HG03060 (cell line): Measurements from ENCODE around the gene TTLL11.
"Not testable (repeated sequence)": the region's sequence is repeated elsewhere in the genome, so short reads cannot be mapped to it uniquely, and the experiment has no call there.

Experiments
- ATAC-seq: cut with Tn5 transposase; IDR thresholded peaks from one replicate; pipeline ENCODE4 v1.9.1; 2021; ENCODE audit warnings: low read depth, moderate number of reproducible peaks; ENCODE audit not compliant: unreplicated experiment

Gene TTLL11

DNA sequence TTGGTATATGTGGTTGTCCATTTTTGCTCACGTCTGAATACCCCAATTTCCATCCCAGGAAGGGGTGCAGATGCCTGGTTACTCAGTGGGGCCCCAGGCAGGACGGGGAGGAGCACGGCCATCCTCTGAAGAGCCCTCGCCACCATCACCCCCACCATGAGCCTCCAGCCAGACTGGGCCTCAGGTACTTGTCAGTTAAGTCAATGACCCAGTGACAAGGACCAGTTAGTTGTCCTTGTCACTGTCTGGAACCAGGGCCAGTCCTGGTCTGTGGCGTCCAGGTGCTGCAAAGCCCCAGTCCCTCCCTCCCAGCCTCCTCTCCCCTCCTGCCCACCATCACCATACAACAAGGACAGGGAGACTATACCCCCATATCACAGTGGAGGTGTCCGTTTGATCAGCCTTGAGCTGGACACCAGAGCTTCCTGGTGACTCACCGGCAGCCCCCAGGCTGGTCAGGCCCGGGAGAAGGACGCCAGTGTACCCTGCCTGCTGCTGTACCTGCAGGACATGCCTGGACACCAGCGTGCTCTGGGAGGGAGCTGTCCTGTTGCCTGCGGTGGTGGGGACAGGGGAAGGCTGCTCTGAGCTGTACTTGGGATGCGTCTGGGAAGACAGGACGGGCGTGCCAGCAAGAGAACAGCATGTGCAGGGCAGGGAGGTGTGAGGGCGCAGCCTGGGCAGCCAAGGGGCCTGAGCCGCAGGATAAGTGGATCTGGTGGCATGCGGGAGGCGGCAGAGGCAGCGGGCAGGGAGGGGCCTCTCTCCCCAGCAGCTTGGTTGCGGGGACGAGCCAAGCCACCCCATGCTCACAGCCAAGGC lies 32.6 kb upstream of the TTLL11 start:
- no peak for ATAC-seq

DNA sequence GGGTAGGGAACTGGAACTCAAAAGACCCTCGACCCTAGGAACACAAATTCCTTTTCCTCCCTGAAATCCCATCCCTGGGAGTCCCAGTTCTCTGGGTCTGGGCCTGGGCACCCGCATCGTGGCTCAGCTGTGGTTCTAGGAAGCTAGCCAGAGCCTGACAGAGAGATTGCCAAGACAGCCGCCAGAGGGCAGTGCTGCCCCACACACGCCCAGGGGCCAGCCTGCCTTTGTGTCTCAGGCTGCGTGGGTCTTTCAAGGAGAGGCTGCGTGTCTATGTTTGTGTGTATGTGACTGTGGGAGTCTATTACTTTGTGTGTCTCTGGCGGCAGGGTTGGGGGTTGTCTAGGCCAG lies 32.0 kb upstream of the TTLL11 start:
- ATAC-seq, result no peak

DNA sequence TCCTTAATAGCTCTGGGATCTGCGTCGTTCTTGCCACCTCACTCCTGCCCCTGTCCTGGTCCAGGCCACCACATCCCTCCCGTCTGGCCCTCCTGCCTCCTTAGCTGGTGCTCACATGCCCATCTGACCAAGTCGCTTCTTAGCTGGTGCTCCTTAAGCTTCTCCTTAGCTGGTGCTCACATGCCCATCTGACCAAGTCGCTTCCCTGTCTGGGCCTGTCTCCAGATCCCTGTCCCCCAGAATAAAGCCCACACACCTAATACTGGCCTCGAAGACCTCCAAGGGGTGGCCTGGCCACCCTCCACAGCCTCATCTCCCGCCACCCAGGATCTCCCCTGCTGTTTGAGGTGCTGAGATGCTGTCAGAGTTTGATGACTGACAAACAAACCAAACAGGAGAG lies 31.4 kb upstream of the TTLL11 start:
- no peak for ATAC-seq

DNA sequence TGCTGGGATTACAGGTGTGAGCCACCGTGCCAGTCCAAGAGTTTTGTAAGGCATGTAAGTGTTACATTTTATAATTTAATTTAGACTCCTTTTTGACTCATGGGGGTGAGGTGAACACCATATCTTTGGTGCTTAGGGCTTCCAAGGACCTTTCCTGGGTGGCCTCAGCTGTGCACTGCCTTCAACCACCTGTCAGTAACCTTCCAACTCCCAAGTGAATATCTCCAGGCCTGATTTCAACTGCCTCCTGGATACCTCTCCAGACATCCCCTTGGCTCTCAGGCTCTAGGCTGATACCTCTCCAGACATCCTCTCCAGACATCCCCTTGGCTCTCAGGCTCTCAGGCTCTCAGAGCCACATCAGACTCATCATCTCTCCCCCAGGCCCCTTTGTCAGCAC lies 30.9 kb upstream of the TTLL11 start:
- no peak for ATAC-seq

DNA sequence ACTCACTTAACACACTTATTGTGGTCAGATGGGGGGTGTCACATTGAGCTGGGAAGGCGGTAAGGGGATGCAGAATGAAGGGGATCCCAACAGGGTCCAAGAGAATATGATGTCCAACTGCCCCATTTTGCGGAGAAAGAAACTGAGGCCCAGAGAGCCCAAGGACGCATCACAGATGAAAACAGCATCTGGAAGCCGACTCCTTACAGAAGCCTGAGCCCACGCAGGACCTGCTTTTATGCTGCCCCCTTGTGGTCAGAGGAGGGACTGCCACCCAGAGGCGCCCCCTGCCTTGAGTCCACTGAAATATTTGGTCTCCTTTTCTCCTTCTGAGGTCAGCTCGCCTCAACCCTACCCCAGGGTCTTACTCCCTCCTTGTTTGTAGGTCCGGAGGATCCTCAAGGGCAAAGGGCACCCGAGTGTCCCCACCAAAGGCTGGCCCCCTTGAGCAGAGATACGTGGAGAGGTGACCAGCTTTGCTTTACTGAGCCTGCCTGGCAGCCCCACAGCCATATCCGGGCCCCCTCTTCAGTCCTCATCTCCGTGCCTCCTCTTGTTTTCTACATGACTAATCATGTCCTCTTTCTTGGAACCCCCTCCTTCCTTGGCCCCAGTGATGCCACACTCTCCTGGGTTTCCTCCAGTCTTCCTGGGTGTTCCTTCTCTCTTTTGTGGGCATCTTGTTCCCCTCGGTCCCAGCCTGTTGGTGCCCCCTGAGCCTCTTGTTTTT lies 30.0 kb upstream of the TTLL11 start:
- no peak for ATAC-seq

DNA sequence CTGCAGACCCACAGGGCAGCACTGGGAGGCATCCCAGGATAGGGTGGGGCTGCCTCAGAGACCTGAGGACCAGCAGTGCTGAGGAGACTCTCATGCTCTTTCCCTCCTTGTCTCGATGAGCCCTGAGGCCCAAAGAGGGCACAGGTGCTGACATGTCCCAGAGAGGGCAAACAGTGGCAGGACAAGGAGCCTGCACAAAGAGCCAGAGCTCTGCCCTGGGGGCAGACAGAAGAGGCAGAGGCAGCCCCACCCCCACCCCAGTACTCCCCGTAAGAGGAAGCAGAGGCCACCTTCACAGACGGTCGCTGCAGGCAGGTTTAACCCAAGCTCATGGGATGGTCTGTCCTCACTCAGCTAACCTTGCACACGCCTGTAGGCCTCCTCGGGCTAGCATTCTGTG lies 29.4 kb upstream of the TTLL11 start:
- no peak for ATAC-seq

DNA sequence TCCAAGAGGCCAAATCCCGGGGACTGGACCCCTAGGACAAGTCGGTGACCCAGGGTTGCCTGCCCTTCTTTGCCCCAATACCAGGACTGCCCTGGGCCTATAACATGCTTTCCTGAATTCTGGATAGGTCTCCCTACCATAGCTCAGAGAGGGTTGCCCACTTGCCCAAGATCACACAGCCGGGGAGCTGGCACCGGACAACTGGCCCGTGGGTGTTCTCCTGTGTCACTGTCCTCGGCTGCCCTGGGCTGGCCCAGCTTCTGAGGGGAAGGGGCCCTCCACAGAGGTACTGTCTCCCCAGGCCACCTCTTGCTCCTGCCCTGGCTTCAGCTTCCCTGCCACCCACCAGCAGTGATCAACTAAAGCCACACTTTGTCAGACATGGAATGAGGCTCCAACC lies 28.8 kb upstream of the TTLL11 start:
- ATAC-seq, result no peak

DNA sequence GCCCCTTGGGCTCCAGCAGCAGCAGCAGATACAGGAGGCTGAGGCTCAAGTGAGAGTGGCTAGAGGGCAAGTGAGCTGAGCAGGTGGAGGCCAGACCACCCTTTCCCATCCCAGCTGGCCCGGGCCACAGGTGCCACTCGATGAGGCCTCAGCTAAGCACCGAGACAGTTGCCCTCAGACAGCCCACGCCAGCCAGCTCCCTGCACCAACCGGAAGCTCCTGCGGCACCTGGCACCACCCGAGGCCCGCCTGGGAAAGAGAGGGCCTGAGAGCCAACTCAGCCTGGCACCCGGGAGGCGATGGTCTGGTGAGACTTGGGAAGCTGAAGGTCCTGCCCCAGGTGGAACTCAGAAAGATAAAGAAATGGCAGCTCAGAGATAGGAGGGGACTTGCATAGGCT lies 28.3 kb upstream of the TTLL11 start:
- ATAC-seq, result no peak

DNA sequence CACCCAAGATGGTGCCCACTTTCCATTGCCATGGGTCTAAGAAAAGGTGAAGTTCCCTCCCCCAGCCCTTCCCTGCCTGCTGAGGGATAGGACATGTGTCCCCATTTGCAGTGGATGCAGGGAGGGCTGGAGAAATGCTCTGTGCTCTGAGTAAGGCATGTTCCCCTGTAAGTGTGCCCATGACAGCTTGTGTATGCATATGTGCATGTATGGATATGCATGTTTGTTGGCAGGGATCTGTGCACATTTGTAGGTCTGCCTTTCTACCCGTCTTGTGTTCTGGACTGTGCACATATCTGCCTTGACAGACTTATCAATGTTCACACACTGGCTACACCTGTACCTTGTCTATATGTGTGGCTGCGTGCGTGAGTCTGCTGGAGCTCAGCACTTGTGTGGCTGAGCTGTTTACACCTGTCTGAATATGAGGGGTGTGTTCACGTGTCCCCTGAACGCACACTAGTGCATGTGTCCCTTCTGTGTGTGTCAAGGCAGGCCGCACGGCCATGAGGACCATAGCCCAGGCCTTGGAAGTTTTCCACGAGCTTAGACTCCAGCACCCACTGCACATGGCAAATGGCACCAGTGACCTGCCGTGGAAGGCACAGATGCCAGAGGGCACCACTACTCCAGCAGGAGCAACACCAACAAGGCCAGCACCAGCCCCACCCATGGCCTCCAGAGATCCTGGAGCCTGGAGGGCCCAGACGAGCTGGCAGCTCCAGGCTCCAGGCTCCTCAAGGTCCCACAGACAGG lies 27.4 kb upstream of the TTLL11 start:
- ATAC-seq, result no peak

DNA sequence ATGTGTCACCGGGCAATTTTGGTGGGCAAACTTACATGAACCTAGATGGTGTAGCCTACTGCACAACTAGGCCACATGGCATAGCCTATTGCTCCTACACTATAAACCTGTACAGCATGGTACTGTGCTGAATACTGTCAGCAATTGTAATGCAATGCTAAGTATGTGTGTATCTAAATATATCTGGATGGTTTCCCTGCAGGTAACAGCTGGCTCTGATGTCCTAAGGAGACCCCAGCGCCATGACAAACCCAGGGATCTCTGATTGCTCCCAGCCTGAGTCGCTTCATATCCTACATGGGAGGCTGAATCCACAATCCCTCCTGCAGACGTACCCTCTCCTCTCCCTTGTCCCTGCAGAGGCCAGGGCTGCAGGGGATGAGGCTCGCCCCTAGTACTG lies 26.6 kb upstream of the TTLL11 start:
- ATAC-seq, result no peak

DNA sequence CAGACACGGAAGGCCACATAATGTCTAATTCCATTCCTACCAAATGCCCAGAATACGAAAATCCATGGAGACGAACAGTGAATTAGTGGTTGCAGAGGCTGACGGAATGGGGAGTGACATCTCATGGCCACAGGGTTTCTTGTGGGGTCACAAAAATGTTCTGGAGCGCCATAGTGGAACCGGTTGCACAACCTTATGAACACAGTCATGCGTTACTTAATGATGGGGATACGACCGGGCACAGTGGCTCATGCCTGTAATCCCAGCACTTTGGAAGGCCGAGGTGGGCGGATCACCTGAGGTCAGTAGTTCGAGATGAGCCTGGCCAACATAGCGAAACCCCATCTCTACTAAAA lies 26.0 kb upstream of the TTLL11 start:
- ATAC-seq, result no peak

DNA sequence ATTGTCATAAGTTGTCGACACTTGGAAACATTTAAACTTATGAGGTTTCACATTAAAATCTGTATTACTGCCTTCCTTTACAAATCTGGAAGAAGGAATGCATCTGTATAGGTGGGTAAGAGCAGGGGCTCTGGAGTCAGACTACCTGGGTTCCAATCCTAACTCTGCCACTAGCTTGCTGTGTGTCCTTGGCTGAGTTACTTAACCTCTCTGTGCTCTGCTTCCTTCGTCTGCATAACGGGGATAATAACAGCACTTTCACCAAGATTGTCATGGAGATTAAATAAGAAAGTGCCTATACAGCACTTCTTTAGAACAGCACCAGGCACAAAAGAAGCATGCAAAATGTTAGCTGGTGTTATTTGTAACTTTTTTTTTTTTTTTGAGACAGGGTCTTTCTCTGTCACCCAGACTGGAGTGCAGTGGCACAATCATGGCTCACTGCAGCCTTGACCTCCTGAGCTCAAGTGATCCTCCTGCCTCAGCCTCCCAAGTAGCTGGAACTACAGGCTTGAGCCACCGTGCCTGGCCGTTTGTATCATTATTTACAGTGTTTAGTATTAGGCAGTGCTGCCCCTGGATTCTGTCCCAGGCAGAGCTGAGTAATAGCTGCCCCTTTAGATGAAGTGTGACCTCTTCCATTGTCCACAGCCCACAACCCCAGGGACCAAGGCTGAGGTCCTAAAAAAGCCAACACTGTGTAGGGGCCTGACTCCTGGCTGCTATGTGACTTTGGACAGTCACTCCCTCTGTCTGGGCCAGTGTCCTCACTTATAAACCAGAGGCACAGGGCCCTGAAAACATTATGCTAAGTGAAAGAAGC lies 25.4 kb upstream of the TTLL11 start:
- no peak for ATAC-seq

DNA sequence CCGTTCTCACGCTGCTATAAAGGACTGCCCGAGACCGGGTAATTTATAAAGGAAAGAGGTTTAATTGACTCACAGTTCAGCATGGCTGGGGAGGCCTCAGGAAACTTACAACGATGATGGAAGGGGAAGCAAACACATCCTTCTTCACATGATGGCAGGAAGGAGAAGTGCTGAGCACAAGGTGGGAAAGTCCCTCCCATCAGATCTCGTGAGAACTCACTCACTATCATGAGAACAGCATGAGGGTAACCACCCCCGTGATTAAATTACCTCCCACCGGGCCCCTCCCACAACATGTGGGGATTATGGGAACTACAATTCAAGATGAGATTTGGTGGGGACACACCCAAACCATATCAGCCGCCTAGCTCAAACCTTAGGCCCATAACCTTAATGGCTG lies 24.1 kb upstream of the TTLL11 start:
- ATAC-seq, result not testable (repeated sequence)

DNA sequence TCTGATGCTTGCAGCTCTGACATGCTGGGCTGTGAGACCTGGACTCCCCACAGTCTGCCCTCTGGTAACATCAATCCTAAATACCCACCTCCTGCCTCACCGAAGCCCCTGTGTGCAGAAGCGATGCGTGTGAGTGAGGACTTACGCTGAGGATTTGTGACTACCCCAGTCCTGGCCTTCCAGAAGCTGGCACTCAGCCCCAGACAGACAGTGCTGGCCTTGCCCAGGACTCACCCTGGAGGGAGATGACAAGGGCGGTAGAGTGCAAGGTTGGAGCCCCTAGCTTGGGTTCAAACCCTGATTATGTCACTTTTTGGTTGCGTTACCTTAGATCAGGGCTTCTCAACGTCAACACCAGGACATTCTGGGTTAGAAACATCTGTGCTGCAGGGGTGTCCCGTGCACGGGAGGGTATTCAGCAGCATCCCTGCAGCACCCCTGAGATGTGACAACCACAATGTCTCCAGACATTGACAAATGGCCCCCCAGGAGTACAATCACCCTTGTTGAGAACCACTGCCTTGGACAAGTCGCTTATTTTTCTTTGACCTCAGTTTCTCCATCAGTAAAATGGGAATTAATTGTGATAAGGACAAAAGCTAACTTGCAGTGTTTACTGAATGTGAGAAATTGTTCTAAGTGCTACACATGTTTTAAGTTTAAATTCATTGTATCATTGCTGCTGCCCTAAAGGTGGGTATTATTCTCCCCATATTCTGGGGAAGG lies 23.5 kb upstream of the TTLL11 start:
- ATAC-seq, result no peak

DNA sequence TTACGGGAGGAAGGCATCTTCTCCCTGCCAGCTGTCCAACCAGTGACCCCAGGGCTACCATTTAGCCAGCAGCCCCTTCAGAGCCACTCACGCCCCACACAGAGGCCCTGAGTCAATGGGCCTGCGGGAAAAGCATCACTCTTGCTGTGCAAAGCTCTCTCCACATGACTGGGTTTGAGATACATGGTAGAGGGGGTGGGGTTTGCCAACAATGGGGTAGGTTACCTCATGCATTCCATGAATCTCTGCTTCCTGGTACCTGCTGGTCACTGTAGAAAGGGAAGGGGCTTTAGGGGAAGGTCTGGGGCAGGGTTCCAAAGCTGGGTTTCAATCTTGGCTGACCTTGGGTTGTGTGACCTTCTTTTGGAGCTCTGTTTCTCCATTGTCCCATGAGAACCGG lies 22.9 kb upstream of the TTLL11 start:
- ATAC-seq, result no peak

DNA sequence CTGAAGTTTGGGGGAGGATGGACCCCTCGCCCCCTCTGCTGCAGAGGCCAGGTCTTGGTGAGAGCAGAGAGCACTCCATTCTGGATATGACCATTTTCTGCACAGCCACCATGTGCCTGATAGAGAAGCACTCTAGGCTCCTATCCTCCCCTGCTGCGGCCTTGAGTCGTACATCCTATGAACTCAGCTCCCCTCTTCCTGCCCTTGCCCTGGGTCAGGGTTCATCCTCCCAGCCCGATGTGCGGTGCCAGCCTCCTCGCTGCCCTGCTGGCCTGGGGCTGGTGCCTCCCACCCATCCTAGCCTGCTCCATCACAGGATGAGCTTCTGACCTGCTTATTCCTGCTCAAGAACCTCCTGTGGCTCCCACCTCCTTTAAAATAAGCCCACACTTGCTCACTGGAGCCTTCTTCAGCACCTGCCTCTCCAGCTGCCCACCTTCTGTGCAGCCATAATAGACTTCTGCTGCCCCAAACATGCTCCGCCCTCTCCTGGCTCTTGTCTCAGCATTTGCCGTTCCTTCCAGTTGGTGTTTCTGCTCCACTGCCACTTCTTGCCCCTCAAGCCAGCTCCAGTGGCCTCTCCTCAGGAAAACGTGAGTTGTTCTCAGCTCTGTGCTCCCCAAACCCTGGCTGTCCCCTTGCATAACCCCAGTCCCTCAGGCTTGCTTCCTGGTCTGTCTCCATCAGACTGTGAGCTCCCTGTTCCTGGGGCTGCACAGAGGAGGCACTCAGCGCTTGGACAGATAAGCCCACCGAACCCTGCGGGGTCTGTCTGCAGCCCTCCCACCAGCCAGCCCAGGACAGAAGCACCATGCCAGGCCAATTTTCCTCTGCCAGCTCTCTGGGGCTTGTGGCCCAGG lies 22.3 kb upstream of the TTLL11 start:
- no peak for ATAC-seq

DNA sequence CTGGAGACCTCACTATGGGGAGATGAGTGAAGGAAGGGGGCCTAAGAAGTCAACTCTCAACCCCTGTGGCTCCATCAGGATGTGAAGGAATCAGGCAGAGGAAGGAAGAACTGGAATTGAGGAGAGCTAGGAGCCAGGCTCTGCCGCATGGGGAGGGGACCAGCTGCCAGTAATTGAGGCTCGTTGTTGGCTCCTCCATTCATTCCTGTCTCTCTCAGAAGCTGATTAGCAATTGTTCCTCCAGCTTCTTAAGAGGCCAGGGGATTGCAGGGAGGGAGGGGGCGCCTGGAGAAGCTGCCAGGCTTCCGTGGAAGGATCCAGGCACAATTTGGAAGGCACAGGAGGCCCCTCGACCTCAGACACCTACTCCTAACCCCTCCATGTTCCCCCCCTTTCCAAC lies 20.5 kb upstream of the TTLL11 start:
- no peak for ATAC-seq

DNA sequence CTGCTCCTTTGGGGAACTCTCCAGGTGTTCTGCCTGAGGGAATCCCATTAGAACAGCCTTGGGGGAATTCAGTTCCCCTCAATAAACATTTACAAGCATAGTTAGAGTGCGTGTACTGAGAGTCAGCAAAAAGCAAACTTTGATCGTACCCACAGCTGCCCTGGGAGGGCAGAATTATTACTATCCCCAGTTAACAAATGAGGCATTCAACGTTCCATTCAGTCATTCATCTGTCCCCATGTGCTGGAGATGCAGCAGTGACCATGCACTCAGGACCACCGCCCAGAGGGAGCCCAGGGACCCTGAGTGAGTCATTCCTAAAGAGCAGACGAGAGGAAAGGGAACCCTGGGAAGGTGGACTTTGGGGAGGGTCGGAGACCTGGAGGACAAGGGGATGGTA lies 19.1 kb upstream of the TTLL11 start:
- no peak for ATAC-seq

DNA sequence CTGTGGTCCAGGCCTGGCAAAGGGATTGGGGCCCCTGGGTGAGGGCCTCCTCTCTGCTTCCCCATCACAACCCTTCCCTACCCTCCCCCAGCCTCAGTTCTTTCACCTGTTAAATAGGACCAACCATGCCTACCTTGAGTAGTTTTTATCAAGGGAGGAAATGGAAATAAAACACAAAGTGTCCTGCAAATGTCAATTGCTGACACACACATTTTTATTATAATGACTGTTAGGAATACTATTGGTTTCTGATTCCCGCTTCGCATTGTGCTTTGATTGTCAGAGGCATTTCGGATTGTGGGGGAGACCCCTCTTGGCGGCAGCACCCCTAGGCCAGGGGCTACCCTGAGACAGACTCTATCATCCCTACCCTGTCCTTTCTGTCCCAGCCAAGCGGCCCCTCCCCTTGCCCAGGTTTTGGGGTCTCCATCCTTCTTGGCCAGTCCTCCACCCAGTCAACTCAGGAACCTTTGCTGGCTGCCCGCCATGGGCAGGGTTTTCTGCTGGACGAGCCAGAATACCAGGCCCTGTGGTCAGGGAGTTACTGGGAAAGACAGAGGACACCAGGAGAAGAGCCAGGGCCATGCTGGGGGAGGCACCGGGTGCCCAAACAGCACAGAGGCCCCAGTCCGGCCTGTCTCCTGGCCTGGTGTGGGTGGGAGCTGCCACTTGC lies 18.4 kb upstream of the TTLL11 start:
- no peak for ATAC-seq
